HepG2 (cell line): ENCODE data around the gene SLC13A3. TPM values are rescaled to one million over a fixed set of nuclear protein-coding genes. Genes with fewer than 3 reads are reported as not detected.

Experiments used
- EED ChIP-seq: sonication (generic); formaldehyde crosslinking; IDR thresholded peaks from 2 replicates; pipeline ENCODE4 v1.5.0; 2020; ENCODE audit warnings: mild to moderate bottlenecking, missing genetic modification reagents
- ISX ChIP-seq: sonication (generic); formaldehyde crosslinking; conservative IDR thresholded peaks from 2 replicates; pipeline ENCODE4 v1.5.0; 2020; ENCODE audit warnings: missing genetic modification reagents
- polyA plus RNA-seq, 8 experiments: library from polyadenylated mRNA; depleted of rRNA in 3 of 8; stranded (reverse) in 7 of 8; unstranded in 1 of 8; fragments of >200 nt; fragmentation: Illumina TruSeq in 4 of 8; extraction: Trizol in 4 of 8; gene quantifications; 2 replicates each; pipeline versions ENCODE4 v1.2.1 to v1.2.3, GENCODE V29; 2011 to 2016; ENCODE audit warnings: low read depth in 4 of 8, missing spikeins in 1 of 8, mixed read lengths in 1 of 8; ENCODE audit not compliant: insufficient read depth in 1 of 8
- total RNA-seq, 5 experiments: library from RNA; depleted of rRNA; stranded (reverse); fragments of >200 nt; fragmentation: Illumina TruSeq; extraction: Trizol; gene quantifications; 2 replicates each; pipeline ENCODE4 v1.2.3, GENCODE V29; 2016; ENCODE audit warnings: low read depth in 1 of 5
- TF ChIP-seq, protein P1 (sequence below), 2 experiments: IDR thresholded peaks; 2 replicates each; pipeline ENCODE4 v1.6.1; 2011 to 2012; ENCODE audit warnings: low read length in 2 of 2, borderline replicate concordance in 1 of 2, low read depth in 1 of 2, mild to moderate bottlenecking in 1 of 2, moderate library complexity in 1 of 2
- TF ChIP-seq, protein P2 (sequence below): IDR thresholded peaks from 2 replicates; pipeline ENCODE4 v1.6.1; 2016; ENCODE audit warnings: low read depth, borderline replicate concordance
- TF ChIP-seq, protein P3 (sequence below), 2 experiments: fragments of 450-650 bp in 1 of 2; sonication (generic) in 1 of 2; formaldehyde crosslinking in 1 of 2; IDR thresholded peaks; 2 replicates each; pipeline versions ENCODE4 v1.6.1 to v1.8.0; 2016 to 2022; ENCODE audit warnings: antibody characterized with exemption in 1 of 2, mild to moderate bottlenecking in 1 of 2, missing genetic modification reagents in 1 of 2
- TF ChIP-seq, protein P4 (sequence below): sonication (generic); formaldehyde crosslinking; IDR thresholded peaks from 2 replicates; pipeline ENCODE4 v1.5.1; 2020; ENCODE audit warnings: mild to moderate bottlenecking, moderate library complexity, missing genetic modification reagents

SLC13A3 gene
- total and polyA plus RNA-seq, 2 of the 13 experiments (the other 11 are each of a cell fraction or from before 2014, with no cell fraction given): 66.5 to 76.0 TPM

DNA sequence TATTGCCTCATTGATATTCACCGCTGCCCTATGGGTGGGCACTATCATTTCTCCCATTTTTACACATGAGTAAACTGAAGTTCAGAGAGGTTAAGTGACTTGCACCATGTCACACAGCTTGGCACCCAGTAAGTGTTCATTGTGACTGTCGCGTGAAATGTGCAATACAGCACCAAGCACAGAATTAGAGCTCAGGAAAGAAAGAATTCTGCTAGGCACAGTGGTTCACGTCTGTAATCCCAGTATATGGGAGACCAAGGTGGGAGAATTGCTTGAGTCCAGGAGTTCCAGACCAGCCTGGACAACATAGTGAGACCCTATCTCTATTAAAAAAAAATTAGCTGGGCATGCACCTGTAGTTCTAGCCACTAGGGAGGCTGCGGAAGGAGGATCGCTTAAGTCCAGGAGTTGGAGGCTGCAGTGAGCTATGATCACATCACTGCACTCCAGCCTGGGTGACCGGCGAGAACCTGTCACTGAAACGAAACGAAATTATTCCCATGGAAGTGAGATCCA is 626 bp downstream of the SLC13A3 start (continued):
- TF ChIP-seq, protein P1, sequence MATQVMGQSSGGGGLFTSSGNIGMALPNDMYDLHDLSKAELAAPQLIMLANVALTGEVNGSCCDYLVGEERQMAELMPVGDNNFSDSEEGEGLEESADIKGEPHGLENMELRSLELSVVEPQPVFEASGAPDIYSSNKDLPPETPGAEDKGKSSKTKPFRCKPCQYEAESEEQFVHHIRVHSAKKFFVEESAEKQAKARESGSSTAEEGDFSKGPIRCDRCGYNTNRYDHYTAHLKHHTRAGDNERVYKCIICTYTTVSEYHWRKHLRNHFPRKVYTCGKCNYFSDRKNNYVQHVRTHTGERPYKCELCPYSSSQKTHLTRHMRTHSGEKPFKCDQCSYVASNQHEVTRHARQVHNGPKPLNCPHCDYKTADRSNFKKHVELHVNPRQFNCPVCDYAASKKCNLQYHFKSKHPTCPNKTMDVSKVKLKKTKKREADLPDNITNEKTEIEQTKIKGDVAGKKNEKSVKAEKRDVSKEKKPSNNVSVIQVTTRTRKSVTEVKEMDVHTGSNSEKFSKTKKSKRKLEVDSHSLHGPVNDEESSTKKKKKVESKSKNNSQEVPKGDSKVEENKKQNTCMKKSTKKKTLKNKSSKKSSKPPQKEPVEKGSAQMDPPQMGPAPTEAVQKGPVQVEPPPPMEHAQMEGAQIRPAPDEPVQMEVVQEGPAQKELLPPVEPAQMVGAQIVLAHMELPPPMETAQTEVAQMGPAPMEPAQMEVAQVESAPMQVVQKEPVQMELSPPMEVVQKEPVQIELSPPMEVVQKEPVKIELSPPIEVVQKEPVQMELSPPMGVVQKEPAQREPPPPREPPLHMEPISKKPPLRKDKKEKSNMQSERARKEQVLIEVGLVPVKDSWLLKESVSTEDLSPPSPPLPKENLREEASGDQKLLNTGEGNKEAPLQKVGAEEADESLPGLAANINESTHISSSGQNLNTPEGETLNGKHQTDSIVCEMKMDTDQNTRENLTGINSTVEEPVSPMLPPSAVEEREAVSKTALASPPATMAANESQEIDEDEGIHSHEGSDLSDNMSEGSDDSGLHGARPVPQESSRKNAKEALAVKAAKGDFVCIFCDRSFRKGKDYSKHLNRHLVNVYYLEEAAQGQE (IDR thresholded peaks at IDR 0.05; ENCODE audit: borderline replicate concordance in 1 of 2, low read depth in 1 of 2, low read length in 2 of 2): 0 out of 4 replicates have a peak, but pooled peaks of 1 of the 2 experiments have one; percentile 14
- TF ChIP-seq EED (no peak), ISX (CRISPR knock-in tag) (no peak)
- TF ChIP-seq, protein P2, sequence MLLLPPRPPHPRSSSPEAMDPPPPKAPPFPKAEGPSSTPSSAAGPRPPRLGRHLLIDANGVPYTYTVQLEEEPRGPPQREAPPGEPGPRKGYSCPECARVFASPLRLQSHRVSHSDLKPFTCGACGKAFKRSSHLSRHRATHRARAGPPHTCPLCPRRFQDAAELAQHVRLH (CRISPR knock-in tag): 0 out of 2 replicates have a peak, but pooled peaks have one; percentile 16
- TF ChIP-seq, protein P3, sequence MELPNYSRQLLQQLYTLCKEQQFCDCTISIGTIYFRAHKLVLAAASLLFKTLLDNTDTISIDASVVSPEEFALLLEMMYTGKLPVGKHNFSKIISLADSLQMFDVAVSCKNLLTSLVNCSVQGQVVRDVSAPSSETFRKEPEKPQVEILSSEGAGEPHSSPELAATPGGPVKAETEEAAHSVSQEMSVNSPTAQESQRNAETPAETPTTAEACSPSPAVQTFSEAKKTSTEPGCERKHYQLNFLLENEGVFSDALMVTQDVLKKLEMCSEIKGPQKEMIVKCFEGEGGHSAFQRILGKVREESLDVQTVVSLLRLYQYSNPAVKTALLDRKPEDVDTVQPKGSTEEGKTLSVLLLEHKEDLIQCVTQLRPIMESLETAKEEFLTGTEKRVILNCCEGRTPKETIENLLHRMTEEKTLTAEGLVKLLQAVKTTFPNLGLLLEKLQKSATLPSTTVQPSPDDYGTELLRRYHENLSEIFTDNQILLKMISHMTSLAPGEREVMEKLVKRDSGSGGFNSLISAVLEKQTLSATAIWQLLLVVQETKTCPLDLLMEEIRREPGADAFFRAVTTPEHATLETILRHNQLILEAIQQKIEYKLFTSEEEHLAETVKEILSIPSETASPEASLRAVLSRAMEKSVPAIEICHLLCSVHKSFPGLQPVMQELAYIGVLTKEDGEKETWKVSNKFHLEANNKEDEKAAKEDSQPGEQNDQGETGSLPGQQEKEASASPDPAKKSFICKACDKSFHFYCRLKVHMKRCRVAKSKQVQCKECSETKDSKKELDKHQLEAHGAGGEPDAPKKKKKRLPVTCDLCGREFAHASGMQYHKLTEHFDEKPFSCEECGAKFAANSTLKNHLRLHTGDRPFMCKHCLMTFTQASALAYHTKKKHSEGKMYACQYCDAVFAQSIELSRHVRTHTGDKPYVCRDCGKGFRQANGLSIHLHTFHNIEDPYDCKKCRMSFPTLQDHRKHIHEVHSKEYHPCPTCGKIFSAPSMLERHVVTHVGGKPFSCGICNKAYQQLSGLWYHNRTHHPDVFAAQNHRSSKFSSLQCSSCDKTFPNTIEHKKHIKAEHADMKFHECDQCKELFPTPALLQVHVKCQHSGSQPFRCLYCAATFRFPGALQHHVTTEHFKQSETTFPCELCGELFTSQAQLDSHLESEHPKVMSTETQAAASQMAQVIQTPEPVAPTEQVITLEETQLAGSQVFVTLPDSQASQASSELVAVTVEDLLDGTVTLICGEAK (IDR thresholded peaks at IDR 0.05): no peak
- TF ChIP-seq, protein P3 (CRISPR knock-in tag; IDR thresholded peaks at IDR 0.05): no peak
- TF ChIP-seq, protein P4, sequence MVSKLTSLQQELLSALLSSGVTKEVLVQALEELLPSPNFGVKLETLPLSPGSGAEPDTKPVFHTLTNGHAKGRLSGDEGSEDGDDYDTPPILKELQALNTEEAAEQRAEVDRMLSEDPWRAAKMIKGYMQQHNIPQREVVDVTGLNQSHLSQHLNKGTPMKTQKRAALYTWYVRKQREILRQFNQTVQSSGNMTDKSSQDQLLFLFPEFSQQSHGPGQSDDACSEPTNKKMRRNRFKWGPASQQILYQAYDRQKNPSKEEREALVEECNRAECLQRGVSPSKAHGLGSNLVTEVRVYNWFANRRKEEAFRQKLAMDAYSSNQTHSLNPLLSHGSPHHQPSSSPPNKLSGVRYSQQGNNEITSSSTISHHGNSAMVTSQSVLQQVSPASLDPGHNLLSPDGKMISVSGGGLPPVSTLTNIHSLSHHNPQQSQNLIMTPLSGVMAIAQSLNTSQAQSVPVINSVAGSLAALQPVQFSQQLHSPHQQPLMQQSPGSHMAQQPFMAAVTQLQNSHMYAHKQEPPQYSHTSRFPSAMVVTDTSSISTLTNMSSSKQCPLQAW (CRISPR knock-in tag): peak; percentile 61; the same call in 1 of the 2 replicates
- TF ChIP-seq, all 625 proteins: peak for 38
